Thoracic aorta (tissue), 2 donors: ENCODE measurements around the gene PARD3. TPM values are rescaled to one million over a fixed set of nuclear protein-coding genes. Genes with fewer than 3 reads are reported as not detected.

ENCODE experiments used
- ATAC-seq: fragments of 150-250 bp; one replicate; pipeline ENCODE4 v1.8.0; 2017; ENCODE audit warnings: low read depth; ENCODE audit not compliant: insufficient number of reproducible peaks, low FRiP score
- DNase-seq: peaks from one replicate; pipeline ENCODE4 v3.0.0-alpha.2; 2020; ENCODE audit warnings: low spot score
- H3K27ac ChIP-seq, 2 donors: fragments of 200-600 bp; sonication (generic); 1 replicate in 1 of 2; 2 replicates in 1 of 2; pipeline ENCODE4 v1.5.1; 2016; ENCODE audit warnings: mild to moderate bottlenecking in 2 of 2, moderate library complexity in 2 of 2
- H3K27me3 ChIP-seq: fragments of 200-600 bp; sonication (generic); replicated peaks from 2 replicates; pipeline ENCODE4 v1.6.0; 2016; ENCODE audit warnings: mild to moderate bottlenecking; ENCODE audit not compliant: insufficient read depth
- H3K36me3 ChIP-seq: fragments of 200-600 bp; sonication (generic); one replicate; pipeline ENCODE4 v1.5.1; 2016
- H3K4me1 ChIP-seq, 2 donors: fragments of 200-600 bp; sonication (generic); 1 replicate in 1 of 2; 2 replicates in 1 of 2; pipeline versions ENCODE4 v1.5.1 to v1.6.0; 2016; ENCODE audit warnings: low read depth in 2 of 2, mild to moderate bottlenecking in 1 of 2; ENCODE audit not compliant: control insufficient read depth in 1 of 2
- H3K4me3 ChIP-seq: fragments of 200-600 bp; sonication (generic); 2 replicates; pipeline ENCODE4 v1.5.1; 2016; ENCODE audit warnings: mild to moderate bottlenecking
- H3K9me3 ChIP-seq: fragments of 200-600 bp; sonication (generic); 2 replicates; pipeline ENCODE4 v1.5.1; 2016
- CTCF ChIP-seq: fragments of 200-600 bp; sonication (generic); IDR thresholded peaks from one replicate; pipeline ENCODE4 v1.5.1; 2019; ENCODE audit warnings: antibody characterized with exemption
- total RNA-seq, 2 donors: library from RNA; depleted of rRNA; stranded (reverse); fragments of >200 nt; gene quantifications; one replicate each; pipeline versions ENCODE4 v1.1.0 to v1.2.3, GENCODE V29; 2016

PARD3 gene
- total RNA-seq, 2 donors from 2014 or later = 16.7 to 34.5 TPM

GRCh38 chr10:34677132-34677531 lies 138.0 kb downstream of the PARD3 start:
- Histone ChIP-seq H3K4me1 (peaks cover 9 to 14% of the 10 kb centered on the region in 2 donors), H3K36me3 (no peaks in the 10 kb centered on the region), H3K4me3 (no peak overlapping the region), H3K27ac (no peak overlapping the region), H3K9me3 (no peaks in the 10 kb centered on the region), H3K27me3 (no peaks in the 10 kb centered on the region)
- ATAC-seq (no peak), DNase-seq (no peak)
- TF ChIP-seq CTCF = no peak

GRCh38 chr10:34674176-34674575 lies 140.9 kb downstream of the PARD3 start:
- DNase-seq (no peak), ATAC-seq (no peak)
- Histone ChIP-seq H3K4me1 (peaks cover 9 to 14% of the 10 kb centered on the region in 2 donors), H3K27me3 (no peaks in the 10 kb centered on the region), H3K9me3 (no peaks in the 10 kb centered on the region), H3K4me3 (no peak overlapping the region), H3K36me3 (no peaks in the 10 kb centered on the region), H3K27ac (no peak overlapping the region)
- no peak for TF ChIP-seq CTCF

GRCh38 chr10:34670081-34670480 lies 145.0 kb downstream of the PARD3 start:
- Histone ChIP-seq H3K4me1 (peaks cover 9 to 14% of the 10 kb centered on the region in 2 donors), H3K27me3 (no peaks in the 10 kb centered on the region), H3K36me3 (no peaks in the 10 kb centered on the region), H3K4me3 (no peak overlapping the region), H3K9me3 (no peaks in the 10 kb centered on the region), H3K27ac (no peak overlapping the region)
- TF ChIP-seq CTCF = no peak
- ATAC-seq = no peak
- no peak for DNase-seq

GRCh38 chr10:34669079-34669478 lies 146.0 kb downstream of the PARD3 start:
- H3K4me3 ChIP-seq = no peak overlapping the region
- no peaks in the 10 kb centered on the region for H3K27me3 ChIP-seq
- H3K27ac ChIP-seq = no peak overlapping the region
- peaks cover 9 to 14% of the 10 kb centered on the region in 2 donors for H3K4me1 ChIP-seq
- ATAC-seq = no peak
- H3K9me3 ChIP-seq = no peaks in the 10 kb centered on the region
- no peak for DNase-seq
- no peak for TF ChIP-seq CTCF
- no peaks in the 10 kb centered on the region for H3K36me3 ChIP-seq

GRCh38 chr10:34667177-34667576 lies 147.9 kb downstream of the PARD3 start:
- no peaks in the 10 kb centered on the region for H3K27me3 ChIP-seq
- TF ChIP-seq CTCF = no peak
- no peak for ATAC-seq
- no peaks in the 10 kb centered on the region for H3K9me3 ChIP-seq
- no peak overlapping the region for H3K4me3 ChIP-seq
- H3K27ac ChIP-seq = no peak overlapping the region
- no peaks in the 10 kb centered on the region for H3K36me3 ChIP-seq
- no peaks in the 10 kb centered on the region for H3K4me1 ChIP-seq
- DNase-seq = no peak
